Hepatocyte (in vitro differentiated cells): ENCODE measurements around the gene CXCR6. TPM values are rescaled to one million over a fixed set of nuclear protein-coding genes. Genes with fewer than 3 reads are reported as not detected.

Experiments used
- DNase-seq: peaks from one replicate; pipeline ENCODE4 v3.0.0-alpha.2; 2016; ENCODE audit warnings: low spot score
- H2AFZ ChIP-seq: fragments of 200-600 bp; sonication (generic); 2 replicates; pipeline ENCODE4 v1.6.0; 2016; ENCODE audit warnings: antibody characterized with exemption, mild to moderate bottlenecking
- H3K27ac ChIP-seq: fragments of 200-600 bp; sonication (generic); 2 replicates; pipeline ENCODE4 v1.5.1; 2016; ENCODE audit warnings: mild to moderate bottlenecking
- H3K27me3 ChIP-seq: fragments of 200-600 bp; sonication (generic); 2 replicates; pipeline ENCODE4 v1.6.1; 2016
- H3K36me3 ChIP-seq: fragments of 200-600 bp; sonication (generic); replicated peaks from 2 replicates; pipeline ENCODE4 v1.5.1; 2016; ENCODE audit warnings: low read depth; ENCODE audit not compliant: insufficient read depth
- H3K4me1 ChIP-seq: fragments of 200-600 bp; sonication (generic); 2 replicates; pipeline ENCODE4 v1.5.1; 2016; ENCODE audit warnings: mild to moderate bottlenecking, moderate library complexity; ENCODE audit not compliant: insufficient read depth
- H3K4me2 ChIP-seq: fragments of 200-600 bp; sonication (generic); 2 replicates; pipeline ENCODE4 v1.6.0; 2016
- H3K4me3 ChIP-seq: fragments of 200-600 bp; sonication (generic); 2 replicates; pipeline ENCODE4 v1.5.1; 2016; ENCODE audit warnings: mild to moderate bottlenecking
- H3K79me2 ChIP-seq: fragments of 200-600 bp; sonication (generic); 2 replicates; pipeline ENCODE4 v1.6.0; 2017; ENCODE audit warnings: mild to moderate bottlenecking
- H3K9me2 ChIP-seq: fragments of 200-600 bp; sonication (generic); replicated peaks from 2 replicates; pipeline ENCODE4 v1.6.0; 2017; ENCODE audit warnings: mild to moderate bottlenecking; ENCODE audit not compliant: insufficient read depth
- H3K9me3 ChIP-seq: fragments of 200-600 bp; sonication (generic); 2 replicates; pipeline ENCODE4 v1.5.1; 2016; ENCODE audit warnings: low read depth, mild to moderate bottlenecking
- H4K20me1 ChIP-seq: fragments of 200-600 bp; sonication (generic); 2 replicates; pipeline ENCODE4 v1.6.0; 2016; ENCODE audit warnings: mild to moderate bottlenecking; ENCODE audit not compliant: insufficient read depth, poor library complexity, severe bottlenecking
- CTCF ChIP-seq: fragments of 200-600 bp; sonication (generic); IDR thresholded peaks from 2 replicates; pipeline ENCODE4 v1.5.1; 2016; ENCODE audit warnings: antibody characterized with exemption, mild to moderate bottlenecking; ENCODE audit not compliant: poor library complexity
- EZH2 ChIP-seq: fragments of 200-600 bp; sonication (generic); IDR thresholded peaks from 2 replicates; pipeline ENCODE4 v1.6.1; 2016; ENCODE audit warnings: antibody characterized with exemption, mild to moderate bottlenecking, borderline replicate concordance
- EZH2phosphoT487 ChIP-seq: fragments of 200-600 bp; sonication (generic); IDR thresholded peaks from one replicate; pipeline ENCODE4 v1.6.1; 2018; ENCODE audit warnings: antibody characterized with exemption, mild to moderate bottlenecking, low read depth, moderate library complexity; ENCODE audit not compliant: unreplicated experiment, severe bottlenecking
- WGBS: methylation state at CpG from one replicate; pipeline ENCODE4 v1.1.6; 2016; ENCODE audit warnings: low lambda C conversion rate; ENCODE audit errors: missing lambda C conversion rate; 5-methylcytosine and 5-hydroxymethylcytosine counted together
- polyA plus RNA-seq: library from polyadenylated mRNA; unstranded; fragments of >200 nt; fragmentation: Nextera tagmentation; extraction: Ambion mirVana; gene quantifications from 2 replicates; pipeline ENCODE4 v1.2.1, GENCODE V29; 2016
- total RNA-seq: library from RNA; depleted of rRNA; stranded (reverse); fragments of >200 nt; gene quantifications from 2 replicates; pipeline ENCODE4 v1.2.3, GENCODE V29; 2014

Gene CXCR6
- total and polyA plus RNA-seq, 2 experiments from 2014 or later, result 0.33 TPM; not detected in 1

- Histone ChIP-seq H3K9me3 (no peaks in the 10 kb centered on the region), H3K27me3 (no peaks in the 10 kb centered on the region), H3K4me2 (no peak overlapping the region), H3K4me1 (peaks cover 9% of the 10 kb centered on the region), H3K9me2 (no peaks in the 10 kb centered on the region), H4K20me1 (no peaks in the 10 kb centered on the region), H3K4me3 (no peak overlapping the region), H3K79me2 (no peaks in the 10 kb centered on the region), H2AFZ (no peak overlapping the region), H3K36me3 (peaks cover 4% of the 10 kb centered on the region), H3K27ac (no peak overlapping the region)
- 88% methylated on average over 9 of the region's 9 CpGs for WGBS
- TF ChIP-seq EZH2 (no peak), CTCF (no peak), EZH2phosphoT487 (no peak)
- DNase-seq, result no peak
Observed at GRCh38 chr3:45936261-45936660, 7.0 kb upstream of the CXCR6 start.

GRCh38 chr3:45937206-45938042 lies 5.8 kb upstream of the CXCR6 start:
- 81% methylated on average over 8 of the region's 8 CpGs for WGBS
- peaks cover 4% of the 10 kb centered on the region for H3K36me3 ChIP-seq
- TF ChIP-seq CTCF (no peak), EZH2phosphoT487 (no peak), EZH2 (no peak)

GRCh38 chr3:45938043-45938435 lies 5.2 kb upstream of the CXCR6 start:
- H3K9me2 ChIP-seq, result no peaks in the 10 kb centered on the region
- no peak overlapping the region for H2AFZ ChIP-seq
- H3K4me3 ChIP-seq, result no peak overlapping the region
- H3K4me1 ChIP-seq, result peaks cover 9% of the 10 kb centered on the region
- H3K4me2 ChIP-seq, result no peak overlapping the region
- no peaks in the 10 kb centered on the region for H3K79me2 ChIP-seq
- no peaks in the 10 kb centered on the region for H3K27me3 ChIP-seq
- no peaks in the 10 kb centered on the region for H4K20me1 ChIP-seq
- DNase-seq, result no peak
- no peak overlapping the region for H3K27ac ChIP-seq
- no peak for TF ChIP-seq CTCF
- no peak for TF ChIP-seq EZH2
- no peak for TF ChIP-seq EZH2phosphoT487
- H3K9me3 ChIP-seq, result no peaks in the 10 kb centered on the region
- peaks cover 4% of the 10 kb centered on the region for H3K36me3 ChIP-seq
- 80% methylated on average over 4 of the region's 4 CpGs for WGBS

More at GRCh38 chr3:45937206-45938042, 5.8 kb upstream of the CXCR6 start:
- peaks cover 9% of the 10 kb centered on the region for H3K4me1 ChIP-seq
- H3K9me3 ChIP-seq, result no peaks in the 10 kb centered on the region
- H2AFZ ChIP-seq, result no peak overlapping the region
- DNase-seq, result no peak
- no peaks in the 10 kb centered on the region for H3K79me2 ChIP-seq
- H3K4me2 ChIP-seq, result no peak overlapping the region
- no peak overlapping the region for H3K4me3 ChIP-seq
- H3K27ac ChIP-seq, result no peak overlapping the region
- H3K9me2 ChIP-seq, result no peaks in the 10 kb centered on the region
- H3K27me3 ChIP-seq, result no peaks in the 10 kb centered on the region
- no peaks in the 10 kb centered on the region for H4K20me1 ChIP-seq
